H1 (cell line): ENCODE data around the gene PIGU. TPM values are rescaled to one million over a fixed set of nuclear protein-coding genes. Genes with fewer than 3 reads are reported as not detected.

ENCODE experiments used
- CTCF ChIA-PET: fragments of 300-600 bp; sonication (Branson Sonifier 250); formaldehyde crosslinking; loops from one replicate; lab custom pipeline; 2021; ENCODE audit not compliant: partially characterized antibody; lab: Charles Lee
- POLR2A ChIA-PET: fragments of 300-600 bp; sonication (Branson Sonifier 250); formaldehyde crosslinking; loops from one replicate; lab custom pipeline; 2021; ENCODE audit warnings: inconsistent platforms; ENCODE audit not compliant: partially characterized antibody; lab: Charles Lee
- DNase-seq, 2 experiments: peaks; one replicate each; pipeline versions ENCODE4 v3.0.0 to v3.0.0-alpha.2; 2010 to 2022; ENCODE audit warnings: low spot score in 2 of 2, low read depth in 1 of 2, mixed read lengths in 1 of 2
- FAIRE-seq: peaks from 2 replicates; lab custom pipeline; 2011; peaks lifted over from hg19 to GRCh38; lab: Jason Lieb, UNC
- H2AFZ ChIP-seq: 2 replicates; pipeline ENCODE4 v1.8.1; 2012; ENCODE audit warnings: low read length, inconsistent platforms
- H2AK5ac ChIP-seq: 2 replicates; pipeline ENCODE4 v1.6.1; 2013; ENCODE audit warnings: low read depth, low read length
- H2BK120ac ChIP-seq: replicated peaks from 2 replicates; pipeline ENCODE3; 2013; ENCODE audit warnings: low read depth, low read length, inconsistent platforms
- H2BK12ac ChIP-seq: 2 replicates; pipeline ENCODE4 v1.6.1; 2013; ENCODE audit warnings: low read depth, low read length
- H2BK15ac ChIP-seq: 2 replicates; pipeline ENCODE4 v1.6.1; 2013; ENCODE audit warnings: low read length
- H2BK20ac ChIP-seq: 2 replicates; pipeline ENCODE4 v1.6.1; 2013; ENCODE audit warnings: low read length
- H2BK5ac ChIP-seq: 2 replicates; pipeline ENCODE4 v1.6.1; 2013; ENCODE audit warnings: low read depth, low read length
- H3K14ac ChIP-seq: 2 replicates; pipeline ENCODE4 v1.6.1; 2013; ENCODE audit warnings: inconsistent platforms; ENCODE audit not compliant: insufficient read length
- H3K18ac ChIP-seq: 2 replicates; pipeline ENCODE4 v1.6.1; 2013; ENCODE audit warnings: low read length; ENCODE audit errors: extremely low read depth
- H3K23ac ChIP-seq: 2 replicates; pipeline ENCODE4 v1.6.1; 2013; ENCODE audit warnings: inconsistent platforms; ENCODE audit not compliant: insufficient read length
- H3K23me2 ChIP-seq: 2 replicates; pipeline ENCODE4 v1.6.1; 2013; ENCODE audit warnings: low read depth, low read length
- H3K27ac ChIP-seq: 2 replicates; pipeline ENCODE4 v1.6.1; 2011; ENCODE audit warnings: low read depth, low read length, inconsistent platforms
- H3K27me3 ChIP-seq, 4 experiments: replicated peaks in 1 of 4; 1 replicate in 1 of 4; 2 replicates in 3 of 4; pipeline versions ENCODE4 v1.6.1 to v1.8.1; 2011 to 2013; ENCODE audit warnings: low read length in 3 of 4, mild to moderate bottlenecking in 3 of 4, inconsistent platforms in 2 of 4, mixed read lengths in 2 of 4, moderate library complexity in 1 of 4; ENCODE audit not compliant: control insufficient read depth in 3 of 4, insufficient read depth in 3 of 4; ENCODE audit errors: extremely low read depth in 1 of 4
- H3K36me3 ChIP-seq, 4 experiments: 2 replicates each; pipeline versions ENCODE4 v1.6.1 to v1.8.1; 2011 to 2013; ENCODE audit warnings: mild to moderate bottlenecking in 4 of 4, low read length in 3 of 4, moderate library complexity in 2 of 4, control low read depth in 1 of 4, inconsistent platforms in 1 of 4; ENCODE audit not compliant: insufficient read depth in 4 of 4, control insufficient read depth in 2 of 4
- H3K4ac ChIP-seq: replicated peaks from 2 replicates; pipeline ENCODE3; 2013; ENCODE audit warnings: low read length, low read depth, mixed read lengths, inconsistent platforms; ENCODE audit not compliant: insufficient read length
- H3K4me1 ChIP-seq, 4 experiments: replicated peaks in 1 of 4; 1 replicate in 1 of 4; 2 replicates in 3 of 4; pipeline versions ENCODE4 v1.6.1 to v1.8.1; 2011 to 2013; ENCODE audit warnings: low read length in 3 of 4, inconsistent platforms in 2 of 4, mixed read lengths in 1 of 4; ENCODE audit not compliant: insufficient read depth in 4 of 4, control insufficient read depth in 3 of 4
- H3K4me2 ChIP-seq, 2 experiments: 2 replicates each; pipeline versions ENCODE4 v1.6.1 to v1.8.1; 2011 to 2013; ENCODE audit warnings: low read depth in 2 of 2, low read length in 2 of 2, control low read depth in 1 of 2, inconsistent platforms in 1 of 2, mild to moderate bottlenecking in 1 of 2; ENCODE audit not compliant: insufficient read depth in 1 of 2
- H3K4me3 ChIP-seq, 4 experiments: fragments of 200-600, 300-600 bp in 1 of 4; sonication (generic), shearing (Covaris generic), sonication (Bioruptor Twin) in 1 of 4; 2 replicates each; pipeline versions ENCODE4 v1.5.1 to v1.8.1; 2011 to 2016; ENCODE audit warnings: low read length in 4 of 4, low read depth in 3 of 4, control low read depth in 2 of 4, inconsistent platforms in 2 of 4, mild to moderate bottlenecking in 2 of 4, mixed read lengths in 1 of 4, moderate library complexity in 1 of 4; ENCODE audit not compliant: insufficient read depth in 2 of 4; ENCODE audit errors: extremely low read depth in 1 of 4
- H3K56ac ChIP-seq: replicated peaks from 2 replicates; pipeline ENCODE3; 2013; ENCODE audit warnings: low read depth, mild to moderate bottlenecking, mixed read lengths, low read length, inconsistent platforms; ENCODE audit not compliant: insufficient read length
- H3K79me1 ChIP-seq: 2 replicates; pipeline ENCODE4 v1.6.1; 2013; ENCODE audit warnings: low read depth, low read length, control low read depth
- H3K79me2 ChIP-seq, 2 experiments: 2 replicates each; pipeline versions ENCODE4 v1.6.1 to v1.8.1; 2012 to 2013; ENCODE audit warnings: low read length in 2 of 2, mild to moderate bottlenecking in 2 of 2, inconsistent platforms in 1 of 2; ENCODE audit not compliant: insufficient read depth in 2 of 2, control insufficient read depth in 1 of 2
- H3K9ac ChIP-seq, 4 experiments: replicated peaks in 1 of 4; 1 replicate in 1 of 4; 2 replicates in 3 of 4; pipeline versions ENCODE4 v1.6.1 to v1.8.1; 2011 to 2013; ENCODE audit warnings: low read depth in 3 of 4, low read length in 3 of 4, control low read depth in 2 of 4, mild to moderate bottlenecking in 2 of 4, moderate library complexity in 2 of 4, inconsistent platforms in 1 of 4; ENCODE audit errors: extremely low read depth in 1 of 4
- H3K9me3 ChIP-seq, 2 experiments: 2 replicates each; pipeline versions ENCODE4 v1.6.1 to v1.8.1; 2012 to 2013; ENCODE audit warnings: mild to moderate bottlenecking in 2 of 2, moderate library complexity in 2 of 2, control low read depth in 1 of 2, inconsistent platforms in 1 of 2, low read depth in 1 of 2, low read length in 1 of 2, mixed read lengths in 1 of 2; ENCODE audit not compliant: insufficient read depth in 2 of 2
- H4K20me1 ChIP-seq, 2 experiments: replicated peaks in 1 of 2; 2 replicates each; pipeline versions ENCODE3 to v1.8.1; 2011 to 2013; ENCODE audit warnings: inconsistent platforms in 2 of 2, low read length in 2 of 2, mild to moderate bottlenecking in 1 of 2; ENCODE audit not compliant: insufficient read depth in 2 of 2, control insufficient read depth in 1 of 2
- H4K5ac ChIP-seq: 2 replicates; pipeline ENCODE4 v1.6.1; 2013; ENCODE audit warnings: low read length, low read depth, mixed read lengths, inconsistent platforms; ENCODE audit not compliant: insufficient read length
- H4K8ac ChIP-seq: 2 replicates; pipeline ENCODE4 v1.8.0; 2013; ENCODE audit warnings: mild to moderate bottlenecking, moderate library complexity, low read length, inconsistent platforms; ENCODE audit not compliant: insufficient read depth; ENCODE audit errors: extremely low read depth
- H4K91ac ChIP-seq: replicated peaks from 2 replicates; pipeline ENCODE3; 2013; ENCODE audit warnings: low read length, mixed read lengths, inconsistent platforms; ENCODE audit not compliant: insufficient read length
- ATF3 ChIP-seq: IDR thresholded peaks from 2 replicates; pipeline ENCODE4 v1.6.1; 2011; ENCODE audit warnings: low read depth, mild to moderate bottlenecking, low read length; ENCODE audit not compliant: insufficient read depth
- BRCA1 ChIP-seq: IDR thresholded peaks from 2 replicates; pipeline ENCODE4 v1.6.1; 2012; ENCODE audit warnings: low read depth, low read length, improper control_type of control experiment
- CHD1 ChIP-seq: IDR thresholded peaks from 2 replicates; pipeline ENCODE4 v1.6.1; 2012; ENCODE audit warnings: low read depth, low read length, improper control_type of control experiment
- EP300 ChIP-seq, 2 experiments: IDR thresholded peaks; 1 replicate in 1 of 2; 2 replicates in 1 of 2; pipeline ENCODE4 v1.6.1; 2011 to 2012; ENCODE audit warnings: low read depth in 2 of 2, low read length in 2 of 2, mild to moderate bottlenecking in 2 of 2, borderline replicate concordance in 1 of 2, inconsistent platforms in 1 of 2, moderate library complexity in 1 of 2
- HDAC6 ChIP-seq: IDR thresholded peaks from one replicate; pipeline ENCODE4 v1.7.1; 2012; ENCODE audit warnings: low read depth, mild to moderate bottlenecking, inconsistent platforms, low read length, moderate library complexity
- JUND ChIP-seq: IDR thresholded peaks from 2 replicates; pipeline ENCODE4 v1.6.1; 2011; ENCODE audit warnings: mild to moderate bottlenecking, improper control_type of control experiment, low read length
- POLR2AphosphoS5 ChIP-seq: IDR thresholded peaks from 2 replicates; pipeline ENCODE4 v1.6.1; 2011; ENCODE audit warnings: low read depth, low read length
- RNF2 ChIP-seq: fragments of 200-900, 300-1000 bp; sonication (generic); IDR thresholded peaks from 2 replicates; pipeline ENCODE4 v1.7.1; 2016; ENCODE audit warnings: borderline replicate concordance, low read depth, mild to moderate bottlenecking, antibody characterized with exemption, low read length; ENCODE audit not compliant: poor library complexity, severe bottlenecking; ENCODE audit errors: missing control alignments
- TAF7 ChIP-seq: optimal IDR thresholded peaks from 2 replicates; pipeline ENCODE3; 2011; ENCODE audit warnings: low read depth, mild to moderate bottlenecking, inconsistent platforms, low read length, moderate library complexity, borderline replicate concordance
- WGBS, 2 experiments: shearing (Covaris generic) in 1 of 2; methylation state at CpG; one replicate each; pipeline versions ENCODE4 v1.1.6 to v1.1.7; 2013 to 2015; ENCODE audit warnings: low lambda C conversion rate in 2 of 2, mixed read lengths in 2 of 2, inconsistent platforms in 1 of 2, low coverage in 1 of 2, missing lambda C conversion rate in 1 of 2; ENCODE audit not compliant: insufficient replicate concordance in 2 of 2, insufficient coverage in 1 of 2, insufficient read length in 1 of 2; ENCODE audit errors: extremely low coverage in 1 of 2, missing lambda C conversion rate in 1 of 2; 5-methylcytosine and 5-hydroxymethylcytosine counted together
- polyA plus RNA-seq, 7 experiments: library from polyadenylated mRNA; depleted of rRNA in 3 of 7; stranded (reverse) in 5 of 7; unstranded in 2 of 7; fragments of >200 nt in 5 of 7; fragments of 200-250 nt in 2 of 7; gene quantifications; 1 replicate in 5 of 7; 2 replicates in 1 of 7; 4 replicates in 1 of 7; pipeline versions ENCODE4 v1.2.1 to v1.2.3, GENCODE V29; 2011 to 2013; ENCODE audit warnings: missing spikeins in 2 of 7, mixed read lengths in 2 of 7
- total RNA-seq: library from RNA; stranded (reverse); fragmentation: NEBNext Ultra II Directional; extraction: Animal tissue kit (Norgen Biotek cat#: 25700); gene quantifications from 2 replicates; pipeline ENCODE4 v1.2.1, GENCODE V29; 2021

PIGU gene
- total and polyA plus RNA-seq, 2 of the 8 experiments (the other 6 are each of a cell fraction or from before 2014, with no cell fraction given), result 28.3 to 117 TPM

GRCh38 chr20:34525342-34525708 lies 151.6 kb downstream of the PIGU start:
- no peak overlapping the region for H4K91ac ChIP-seq
- H3K56ac ChIP-seq, result no peak overlapping the region
- ChIA-PET CTCF (interaction anchor here (0.7 to 5.9 kb wide), 6 partner anchors 9 to 212 kb away, joined by 3 to 50 read pairs (median 4); no protein-coding TSS in a partner anchor), POLR2A (interaction anchor here (1.1 to 1.5 kb wide), 3 partner anchors 9 to 223 kb away, joined by 4 read pairs; partner anchors contain the start of gene AHCY)
- peak in 1 of 2 experiments; percentile 23 for DNase-seq
- H3K23ac ChIP-seq, result no peak overlapping the region
- H3K4me1 ChIP-seq, result peaks cover 0 to 4% (median 3%) of the 10 kb centered on the region in 4 experiments; a peak in 3 of 7 replicates
- FAIRE-seq, result no peak
- H3K79me2 ChIP-seq, result peaks cover 0 to 55% of the 10 kb centered on the region in 2 experiments; a peak in 3 of 4 replicates
- H3K9ac ChIP-seq, result no peak overlapping the region
- H2BK12ac ChIP-seq, result no peak overlapping the region
- no peak overlapping the region for H2BK120ac ChIP-seq
- no peaks in the 10 kb centered on the region for H3K9me3 ChIP-seq
- H2AK5ac ChIP-seq, result no peak overlapping the region
- no peak overlapping the region for H2BK20ac ChIP-seq
- no peak overlapping the region for H3K4ac ChIP-seq
- H2AFZ ChIP-seq, result no peak overlapping the region
- no peak overlapping the region for H3K27ac ChIP-seq
- H3K23me2 ChIP-seq, result no peaks in the 10 kb centered on the region
- no peak overlapping the region for H3K18ac ChIP-seq
- H4K20me1 ChIP-seq, result peaks cover 17 to 24% of the 10 kb centered on the region in 2 experiments
- no peak overlapping the region for H2BK5ac ChIP-seq
- H3K4me2 ChIP-seq, result no peak overlapping the region
- 92% methylated on average over 7 of the region's 7 CpGs; no CpG with 5 or more reads in 1 of the 2 experiments for WGBS, 2 experiments
- no peak overlapping the region for H2BK15ac ChIP-seq
- peaks cover 8 to 28% (median 20%) of the 10 kb centered on the region in 4 experiments for H3K36me3 ChIP-seq
- no peak overlapping the region for H4K8ac ChIP-seq
- no peak overlapping the region for H3K4me3 ChIP-seq
- H4K5ac ChIP-seq, result no peak overlapping the region
- no peak overlapping the region for H3K14ac ChIP-seq
- H3K79me1 ChIP-seq, result peaks cover 12% of the 10 kb centered on the region
- no peaks in the 10 kb centered on the region for H3K27me3 ChIP-seq
- TF ChIP-seq TAF7 (no peak), BRCA1 (no peak), EP300 (IDR thresholded peaks at IDR 0.05; ENCODE audit: borderline replicate concordance in 1 of 2, low read depth in 2 of 2, low read length in 2 of 2) (no peak), POLR2AphosphoS5 (no peak), JUND (no peak), HDAC6 (no peak), ATF3 (no peak), CHD1 (no peak), RNF2 (no peak)
